HEK293 (cell line): Measurements from ENCODE around the gene KPNA4.

Experiments used
- CTCF ChIA-PET: fragments of 350-600 bp; formaldehyde crosslinking; extraction: SDS; loops from one replicate; lab custom pipeline; 2021; ENCODE audit warnings: antibody characterized with exemption; lab: Yijun Ruan, JAX
- POLR2A ChIA-PET: fragments of 300-600 bp; formaldehyde crosslinking; extraction: SDS; loops from one replicate; lab custom pipeline; 2020; ENCODE audit warnings: antibody characterized with exemption, inconsistent platforms; lab: Yijun Ruan, JAX
- H3K27ac ChIP-seq: fragments of 200-500 bp; sonication (Bioruptor generic); 2 replicates; pipeline ENCODE4 v1.5.1; 2014; ENCODE audit warnings: low read depth, low read length, control low read depth, inconsistent platforms; ENCODE audit errors: extremely low read depth
- H3K36me3 ChIP-seq, 2 experiments: fragments of 200-500 bp in 1 of 2; sonication (Bioruptor generic) in 1 of 2; 1 replicate in 1 of 2; 2 replicates in 1 of 2; pipeline ENCODE4 v1.5.1; 2014 to 2017; ENCODE audit warnings: inconsistent platforms in 2 of 2, low read length in 2 of 2; ENCODE audit not compliant: control insufficient read depth in 2 of 2, insufficient read depth in 1 of 2
- H3K4me1 ChIP-seq: fragments of 200-500 bp; sonication (Bioruptor generic); 2 replicates; pipeline ENCODE4 v1.5.1; 2014; ENCODE audit warnings: mild to moderate bottlenecking, low read length, inconsistent platforms; ENCODE audit not compliant: control insufficient read depth, insufficient read depth
- H3K4me3 ChIP-seq: 2 replicates; pipeline ENCODE4 v1.5.1; 2011; ENCODE audit warnings: low read depth, mild to moderate bottlenecking, control low read depth, low read length, moderate library complexity
- H3K9me3 ChIP-seq: fragments of 200-500 bp; sonication (Bioruptor generic); 2 replicates; pipeline ENCODE4 v1.5.1; 2014; ENCODE audit warnings: low read depth, low read length, inconsistent platforms; ENCODE audit not compliant: control insufficient read depth, insufficient read depth
- FEZF1 ChIP-seq: fragments of 450-650 bp; formaldehyde crosslinking; IDR thresholded peaks from 2 replicates; pipeline ENCODE4 v1.5.1; 2016; ENCODE audit warnings: missing biosample characterization, missing genetic modification characterization
- GLI4 ChIP-seq: fragments of 450-650 bp; formaldehyde crosslinking; IDR thresholded peaks from 2 replicates; pipeline ENCODE4 v1.5.1; 2016; ENCODE audit warnings: missing biosample characterization, missing genetic modification characterization
- HOXC10 ChIP-seq: sonication (generic); formaldehyde crosslinking; IDR thresholded peaks from 2 replicates; pipeline ENCODE4 v1.8.1; 2023; ENCODE audit warnings: mild to moderate bottlenecking, missing genetic modification reagents
- HOXD13 ChIP-seq: sonication (generic); formaldehyde crosslinking; IDR thresholded peaks from 2 replicates; pipeline ENCODE4 v1.8.0; 2022; ENCODE audit warnings: missing genetic modification reagents, borderline replicate concordance
- KLF16 ChIP-seq: fragments of 450-650 bp; formaldehyde crosslinking; IDR thresholded peaks from 2 replicates; pipeline ENCODE4 v1.5.1; 2017; ENCODE audit warnings: missing biosample characterization, missing genetic modification characterization
- SCRT2 ChIP-seq: fragments of 450-650 bp; formaldehyde crosslinking; IDR thresholded peaks from 2 replicates; pipeline ENCODE4 v1.5.1; 2016; ENCODE audit warnings: missing biosample characterization, missing genetic modification characterization
- SP3 ChIP-seq: fragments of 450-650 bp; formaldehyde crosslinking; IDR thresholded peaks from 2 replicates; pipeline ENCODE4 v1.5.1; 2016; ENCODE audit warnings: missing biosample characterization, missing genetic modification characterization
- TCF7L2 ChIP-seq: IDR thresholded peaks from 2 replicates; pipeline ENCODE4 v1.6.1; 2011; ENCODE audit warnings: low read depth, mild to moderate bottlenecking, inconsistent platforms, low read length, moderate library complexity, borderline replicate concordance
- YY2 ChIP-seq: fragments of 450-650 bp; formaldehyde crosslinking; IDR thresholded peaks from 2 replicates; pipeline ENCODE4 v1.5.1; 2016; ENCODE audit warnings: missing biosample characterization, missing genetic modification characterization
- ZNF133 ChIP-seq: fragments of 450-650 bp; formaldehyde crosslinking; IDR thresholded peaks from 2 replicates; pipeline ENCODE4 v1.5.1; 2016; ENCODE audit warnings: missing biosample characterization, missing genetic modification characterization
- ZNF202 ChIP-seq: fragments of 450-650 bp; formaldehyde crosslinking; IDR thresholded peaks from 2 replicates; pipeline ENCODE4 v1.5.1; 2016; ENCODE audit warnings: missing biosample characterization, missing genetic modification characterization, borderline replicate concordance
- ZNF274 ChIP-seq, 2 experiments: fragments of 200-500 bp in 1 of 2; fragments of 450-650 bp in 1 of 2; sonication (Bioruptor generic) in 1 of 2; formaldehyde crosslinking in 1 of 2; IDR thresholded peaks; 2 replicates each; pipeline versions ENCODE4 v1.5.1 to v1.6.1; 2014 to 2016; ENCODE audit warnings: borderline replicate concordance in 1 of 2, inconsistent platforms in 1 of 2, low read length in 1 of 2, missing biosample characterization in 1 of 2, missing genetic modification characterization in 1 of 2
- ZNF302 ChIP-seq: fragments of 450-650 bp; formaldehyde crosslinking; IDR thresholded peaks from 2 replicates; pipeline ENCODE4 v1.5.1; 2016; ENCODE audit warnings: missing biosample characterization, missing genetic modification characterization, low read depth
- ZNF37A ChIP-seq: fragments of 450-650 bp; IDR thresholded peaks from 2 replicates; pipeline ENCODE4 v1.5.1; 2018; ENCODE audit warnings: missing biosample characterization, missing genetic modification characterization
- ZNF394 ChIP-seq: fragments of 450-650 bp; formaldehyde crosslinking; IDR thresholded peaks from 2 replicates; pipeline ENCODE4 v1.5.1; 2016; ENCODE audit warnings: missing biosample characterization, missing genetic modification characterization, mild to moderate bottlenecking, moderate library complexity, borderline replicate concordance
- ZNF423 ChIP-seq: fragments of 450-650 bp; formaldehyde crosslinking; IDR thresholded peaks from 2 replicates; pipeline ENCODE4 v1.5.1; 2016; ENCODE audit warnings: missing biosample characterization, missing genetic modification characterization
- ZNF48 ChIP-seq: fragments of 450-650 bp; formaldehyde crosslinking; IDR thresholded peaks from 2 replicates; pipeline ENCODE4 v1.5.1; 2016; ENCODE audit warnings: missing biosample characterization, missing genetic modification characterization
- ZNF510 ChIP-seq: fragments of 450-650 bp; formaldehyde crosslinking; IDR thresholded peaks from 2 replicates; pipeline ENCODE4 v1.5.1; 2018; ENCODE audit warnings: mild to moderate bottlenecking, missing genetic modification characterization, missing biosample characterization; ENCODE audit not compliant: insufficient replicate concordance
- ZNF521 ChIP-seq: fragments of 450-650 bp; formaldehyde crosslinking; IDR thresholded peaks from 2 replicates; pipeline ENCODE4 v1.5.1; 2017; ENCODE audit warnings: missing biosample characterization, mild to moderate bottlenecking, missing genetic modification characterization
- ZNF596 ChIP-seq: fragments of 450-650 bp; IDR thresholded peaks from 2 replicates; pipeline ENCODE4 v1.5.0; 2018; ENCODE audit warnings: missing biosample characterization, mild to moderate bottlenecking, missing genetic modification characterization, moderate library complexity
- ZNF670 ChIP-seq: fragments of 450-650 bp; formaldehyde crosslinking; IDR thresholded peaks from 2 replicates; pipeline ENCODE4 v1.5.1; 2016; ENCODE audit warnings: missing biosample characterization, missing genetic modification characterization, low read depth
- ZNF76 ChIP-seq: fragments of 450-650 bp; formaldehyde crosslinking; IDR thresholded peaks from 2 replicates; pipeline ENCODE4; 2016; ENCODE audit warnings: low read depth, missing biosample characterization, missing genetic modification characterization, borderline replicate concordance
- ZNF791 ChIP-seq: fragments of 450-650 bp; formaldehyde crosslinking; IDR thresholded peaks from 2 replicates; pipeline ENCODE4 v1.5.1; 2016; ENCODE audit warnings: missing biosample characterization, missing genetic modification characterization
- ZNF792 ChIP-seq: fragments of 450-650 bp; formaldehyde crosslinking; IDR thresholded peaks from 2 replicates; pipeline ENCODE4 v1.5.1; 2016; ENCODE audit warnings: missing biosample characterization, missing genetic modification characterization
- TF ChIP-seq, protein P1 (sequence below): fragments of 450-650 bp; formaldehyde crosslinking; IDR thresholded peaks from 2 replicates; pipeline ENCODE4 v1.5.1; 2016; ENCODE audit warnings: missing biosample characterization, missing genetic modification characterization
- TF ChIP-seq, protein P2 (sequence below): fragments of 450-650 bp; formaldehyde crosslinking; IDR thresholded peaks from 2 replicates; pipeline ENCODE4 v1.5.1; 2016; ENCODE audit warnings: missing biosample characterization, missing genetic modification characterization
- TF ChIP-seq, protein P3 (sequence below): fragments of 450-650 bp; formaldehyde crosslinking; IDR thresholded peaks from 2 replicates; pipeline ENCODE4 v1.5.1; 2016; ENCODE audit warnings: missing biosample characterization, missing genetic modification characterization
- TF ChIP-seq, protein P4 (sequence below): fragments of 450-650 bp; formaldehyde crosslinking; IDR thresholded peaks from 2 replicates; pipeline ENCODE4 v1.5.1; 2016; ENCODE audit warnings: missing biosample characterization, missing genetic modification characterization

KPNA4 gene

DNA sequence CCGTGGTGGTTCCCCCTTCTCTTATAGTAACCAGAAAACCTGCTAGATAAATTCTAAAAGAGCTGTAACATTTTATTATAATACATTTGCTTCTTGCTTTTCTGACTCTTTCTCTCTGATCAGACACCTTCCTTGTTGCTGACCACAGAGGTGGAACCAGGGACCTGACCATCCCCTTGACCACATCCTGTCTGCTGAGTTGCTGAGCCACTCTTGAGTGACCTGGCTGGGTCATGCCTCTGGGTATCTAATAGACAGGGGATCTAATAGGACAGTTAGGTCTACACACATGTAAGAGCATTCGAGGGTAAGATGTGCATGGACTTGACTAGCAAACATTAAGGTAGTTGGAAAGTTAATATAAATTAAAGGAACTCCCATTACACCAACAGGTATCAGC, 93.0 kb downstream of the KPNA4 start:
- Histone ChIP-seq H3K36me3 (no peaks in the 10 kb centered on the region), H3K4me3 (no peak overlapping the region), H3K27ac (no peak overlapping the region), H3K9me3 (no peaks in the 10 kb centered on the region), H3K4me1 (no peaks in the 10 kb centered on the region)
- TF ChIP-seq ZNF521 (tag by site-specific recombination) (no peak), ZNF510 (tag by site-specific recombination) (no peak), ZNF394 (tag by site-specific recombination) (no peak), FEZF1 (tag by site-specific recombination) (no peak), SP3 (tag by site-specific recombination) (no peak), ZNF791 (tag by site-specific recombination) (no peak), GLI4 (tag by site-specific recombination) (no peak), YY2 (tag by site-specific recombination) (no peak), KLF16 (tag by site-specific recombination) (no peak), ZNF202 (tag by site-specific recombination) (no peak), HOXC10 (no peak), ZNF596 (no peak)
- ChIA-PET CTCF (interaction anchor here (0.7 kb wide), 1 partner anchor 13 kb away, joined by 3 read pairs; no protein-coding TSS in a partner anchor), POLR2A (interaction anchor here (1.6 kb wide), 1 partner anchor 23 kb away, joined by 4 read pairs; the partner anchor contains the start of gene TRIM59)

DNA sequence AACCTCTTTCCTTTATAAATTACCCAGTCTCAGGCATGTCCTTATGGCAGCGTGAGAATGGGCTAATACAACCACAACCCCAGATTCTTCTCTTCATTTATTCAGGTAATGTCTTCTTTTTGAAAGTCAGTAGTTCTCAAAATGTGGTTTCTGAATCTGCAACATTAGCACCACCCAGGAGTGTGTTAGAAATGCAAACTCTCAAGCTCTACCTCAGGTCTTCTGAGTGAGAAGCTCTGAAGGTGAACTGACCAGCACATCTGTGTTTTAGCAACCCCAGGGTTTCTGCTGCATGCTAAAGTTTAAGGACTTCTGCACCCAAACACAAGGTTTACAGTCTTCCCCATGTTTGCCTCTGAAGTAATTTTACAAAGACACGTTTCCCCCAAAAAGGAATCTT, 93.5 kb downstream of the KPNA4 start:
- ChIA-PET POLR2A (interaction anchor here (1.6 kb wide), 1 partner anchor 22 kb away, joined by 4 read pairs; the partner anchor contains the start of gene TRIM59), CTCF (interaction anchor here (0.7 kb wide), 1 partner anchor 13 kb away, joined by 3 read pairs; no protein-coding TSS in a partner anchor)
- TF ChIP-seq, protein P1, sequence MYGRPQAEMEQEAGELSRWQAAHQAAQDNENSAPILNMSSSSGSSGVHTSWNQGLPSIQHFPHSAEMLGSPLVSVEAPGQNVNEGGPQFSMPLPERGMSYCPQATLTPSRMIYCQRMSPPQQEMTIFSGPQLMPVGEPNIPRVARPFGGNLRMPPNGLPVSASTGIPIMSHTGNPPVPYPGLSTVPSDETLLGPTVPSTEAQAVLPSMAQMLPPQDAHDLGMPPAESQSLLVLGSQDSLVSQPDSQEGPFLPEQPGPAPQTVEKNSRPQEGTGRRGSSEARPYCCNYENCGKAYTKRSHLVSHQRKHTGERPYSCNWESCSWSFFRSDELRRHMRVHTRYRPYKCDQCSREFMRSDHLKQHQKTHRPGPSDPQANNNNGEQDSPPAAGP, result no peak
- TF ChIP-seq, protein P2, sequence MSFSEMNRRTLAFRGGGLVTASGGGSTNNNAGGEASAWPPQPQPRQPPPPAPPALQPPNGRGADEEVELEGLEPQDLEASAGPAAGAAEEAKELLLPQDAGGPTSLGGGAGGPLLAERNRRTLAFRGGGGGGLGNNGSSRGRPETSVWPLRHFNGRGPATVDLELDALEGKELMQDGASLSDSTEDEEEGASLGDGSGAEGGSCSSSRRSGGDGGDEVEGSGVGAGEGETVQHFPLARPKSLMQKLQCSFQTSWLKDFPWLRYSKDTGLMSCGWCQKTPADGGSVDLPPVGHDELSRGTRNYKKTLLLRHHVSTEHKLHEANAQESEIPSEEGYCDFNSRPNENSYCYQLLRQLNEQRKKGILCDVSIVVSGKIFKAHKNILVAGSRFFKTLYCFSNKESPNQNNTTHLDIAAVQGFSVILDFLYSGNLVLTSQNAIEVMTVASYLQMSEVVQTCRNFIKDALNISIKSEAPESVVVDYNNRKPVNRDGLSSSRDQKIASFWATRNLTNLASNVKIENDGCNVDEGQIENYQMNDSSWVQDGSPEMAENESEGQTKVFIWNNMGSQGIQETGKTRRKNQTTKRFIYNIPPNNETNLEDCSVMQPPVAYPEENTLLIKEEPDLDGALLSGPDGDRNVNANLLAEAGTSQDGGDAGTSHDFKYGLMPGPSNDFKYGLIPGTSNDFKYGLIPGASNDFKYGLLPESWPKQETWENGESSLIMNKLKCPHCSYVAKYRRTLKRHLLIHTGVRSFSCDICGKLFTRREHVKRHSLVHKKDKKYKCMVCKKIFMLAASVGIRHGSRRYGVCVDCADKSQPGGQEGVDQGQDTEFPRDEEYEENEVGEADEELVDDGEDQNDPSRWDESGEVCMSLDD (tag by site-specific recombination), result no peak
- no peak for TF ChIP-seq ZNF670
- no peak for TF ChIP-seq SCRT2
- TF ChIP-seq ZNF76 (tag by site-specific recombination), result no peak
- no peak for TF ChIP-seq ZNF37A (tag by site-specific recombination)
- TF ChIP-seq ZNF48 (tag by site-specific recombination), result no peak
- no peak for TF ChIP-seq ZNF596
- no peak for TF ChIP-seq HOXD13
- no peak for TF ChIP-seq ZNF133 (tag by site-specific recombination)
- no peak for TF ChIP-seq ZNF394 (tag by site-specific recombination)
- TF ChIP-seq KLF16 (tag by site-specific recombination), result no peak
- TF ChIP-seq TCF7L2, result no peak
- no peak for TF ChIP-seq ZNF274 (IDR thresholded peaks at IDR 0.05; ENCODE audit: low read length)
- no peak for TF ChIP-seq ZNF274 (tag by site-specific recombination; IDR thresholded peaks at IDR 0.05; ENCODE audit: borderline replicate concordance)
- TF ChIP-seq, protein P3, sequence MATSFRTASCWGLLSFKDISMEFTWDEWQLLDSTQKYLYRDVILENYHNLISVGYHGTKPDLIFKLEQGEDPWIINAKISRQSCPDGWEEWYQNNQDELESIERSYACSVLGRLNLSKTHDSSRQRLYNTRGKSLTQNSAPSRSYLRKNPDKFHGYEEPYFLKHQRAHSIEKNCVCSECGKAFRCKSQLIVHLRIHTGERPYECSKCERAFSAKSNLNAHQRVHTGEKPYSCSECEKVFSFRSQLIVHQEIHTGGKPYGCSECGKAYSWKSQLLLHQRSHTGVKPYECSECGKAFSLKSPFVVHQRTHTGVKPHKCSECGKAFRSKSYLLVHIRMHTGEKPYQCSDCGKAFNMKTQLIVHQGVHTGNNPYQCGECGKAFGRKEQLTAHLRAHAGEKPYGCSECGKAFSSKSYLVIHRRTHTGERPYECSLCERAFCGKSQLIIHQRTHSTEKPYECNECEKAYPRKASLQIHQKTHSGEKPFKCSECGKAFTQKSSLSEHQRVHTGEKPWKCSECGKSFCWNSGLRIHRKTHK (tag by site-specific recombination), result no peak
- no peak for TF ChIP-seq ZNF423
- TF ChIP-seq ZNF302 (tag by site-specific recombination), result no peak
- no peak for TF ChIP-seq ZNF792
- TF ChIP-seq, protein P4, sequence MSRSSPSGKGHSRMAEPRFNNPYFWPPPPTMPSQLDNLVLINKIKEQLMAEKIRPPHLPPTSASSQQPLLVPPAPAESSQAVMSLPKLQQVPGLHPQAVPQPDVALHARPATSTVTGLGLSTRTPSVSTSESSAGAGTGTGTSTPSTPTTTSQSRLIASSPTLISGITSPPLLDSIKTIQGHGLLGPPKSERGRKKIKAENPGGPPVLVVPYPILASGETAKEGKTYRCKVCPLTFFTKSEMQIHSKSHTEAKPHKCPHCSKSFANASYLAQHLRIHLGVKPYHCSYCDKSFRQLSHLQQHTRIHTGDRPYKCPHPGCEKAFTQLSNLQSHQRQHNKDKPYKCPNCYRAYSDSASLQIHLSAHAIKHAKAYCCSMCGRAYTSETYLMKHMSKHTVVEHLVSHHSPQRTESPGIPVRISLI, result no peak

More for the DNA sequence above, 93.5 kb downstream of the KPNA4 start:
- no peak overlapping the region for H3K4me3 ChIP-seq
- no peaks in the 10 kb centered on the region for H3K36me3 ChIP-seq
- H3K4me1 ChIP-seq, result no peaks in the 10 kb centered on the region
- H3K27ac ChIP-seq, result no peak overlapping the region
- no peaks in the 10 kb centered on the region for H3K9me3 ChIP-seq
